ENCODE measurements around the gene FGF11. TPM values are rescaled to one million over a fixed set of nuclear protein-coding genes. Genes with fewer than 3 reads are reported as not detected.
A peak's percentile ranks its signal among the peaks of the same experiment; 100 is the strongest.

The FGF11 gene
- total RNA-seq, 1 experiment from 2014 or later = 0.67 TPM

GRCh38 chr17:7440113-7440833 lies 961 bp downstream of the FGF11 start:
- Histone ChIP-seq H3K27ac (ENCODE audit: low read length) (no peak overlapping the region), H3K4me1 (ENCODE audit: low read length) (peaks cover 31% of the 10 kb centered on the region), H2AFZ (ENCODE audit: low read length) (no peak overlapping the region), H3K27me3 (ENCODE audit: low read length) (no peaks in the 10 kb centered on the region), H3K36me3 (ENCODE audit: insufficient read depth, low read length) (no peaks in the 10 kb centered on the region), H3K9me2 (replicated peaks; ENCODE audit: insufficient read depth, low read length) (no peaks in the 10 kb centered on the region), H4K20me1 (ENCODE audit: insufficient read depth, low read depth, low read length) (peaks cover 9% of the 10 kb centered on the region; the same call in 1 of the 2 replicates), H3K9ac (ENCODE audit: low read length) (no peak overlapping the region), H3K4me2 (ENCODE audit: low read depth, low read length, poor library complexity, severe bottlenecking) (peak overlapping the region; percentile 10), H3K9me3 (ENCODE audit: low read length) (no peaks in the 10 kb centered on the region), H3K79me2 (ENCODE audit: low read length) (0 out of 2 replicates have a peak, but pooled peaks cover 4% of the 10 kb centered on the region), H3K4me3 (ENCODE audit: low read length) (no peak overlapping the region)
- DNase-seq = peak; percentile 68

DNA sequence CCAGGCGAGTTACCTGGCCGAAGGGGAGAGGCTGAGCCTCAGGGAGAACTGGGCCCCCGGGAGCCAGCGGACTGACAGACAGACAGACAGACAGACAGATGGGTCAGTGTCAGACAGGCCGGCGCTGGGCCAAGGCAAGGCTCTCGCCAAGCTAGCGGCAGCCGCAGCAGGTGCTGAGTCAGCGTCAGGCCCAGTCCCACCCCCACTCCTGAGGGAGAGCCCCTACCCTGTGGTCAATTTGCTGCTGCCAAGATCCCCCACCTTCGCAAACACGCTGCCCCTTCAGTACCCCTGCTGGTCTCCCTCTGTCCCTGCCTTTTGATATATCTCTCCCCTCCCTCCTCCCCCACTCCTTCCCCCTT lies 1.5 kb downstream of the FGF11 start:
- no peak for DNase-seq
- no peaks in the 10 kb centered on the region for H3K36me3 ChIP-seq (ENCODE audit: insufficient read depth, low read length)
- no peak overlapping the region for H3K27ac ChIP-seq (ENCODE audit: low read length)
- H3K27me3 ChIP-seq (ENCODE audit: low read length) = no peaks in the 10 kb centered on the region
- H3K4me3 ChIP-seq (ENCODE audit: low read length) = no peak overlapping the region
- H3K9ac ChIP-seq (ENCODE audit: low read length) = no peak overlapping the region
- no peak overlapping the region for H3K4me2 ChIP-seq (ENCODE audit: low read depth, low read length, poor library complexity, severe bottlenecking)
- no peaks in the 10 kb centered on the region for H3K9me3 ChIP-seq (ENCODE audit: low read length)
- H3K79me2 ChIP-seq (ENCODE audit: low read length) = 0 out of 2 replicates have a peak, but pooled peaks cover 4% of the 10 kb centered on the region
- no peak overlapping the region for H2AFZ ChIP-seq (ENCODE audit: low read length)
- H3K4me1 ChIP-seq (ENCODE audit: low read length) = peaks cover 35% of the 10 kb centered on the region
- no peaks in the 10 kb centered on the region for H3K9me2 ChIP-seq (replicated peaks; ENCODE audit: insufficient read depth, low read length)
- H4K20me1 ChIP-seq (ENCODE audit: insufficient read depth, low read depth, low read length) = peaks cover 9% of the 10 kb centered on the region; the same call in 1 of the 2 replicates

- Histone ChIP-seq H3K4me2 (ENCODE audit: low read depth, low read length, poor library complexity, severe bottlenecking) (no peak overlapping the region), H3K79me2 (ENCODE audit: low read length) (0 out of 2 replicates have a peak, but pooled peaks cover 1% of the 10 kb centered on the region), H3K9me3 (ENCODE audit: low read length) (no peaks in the 10 kb centered on the region), H3K27me3 (ENCODE audit: low read length) (no peaks in the 10 kb centered on the region), H3K4me3 (ENCODE audit: low read length) (no peak overlapping the region), H3K27ac (ENCODE audit: low read length) (no peak overlapping the region), H4K20me1 (ENCODE audit: insufficient read depth, low read depth, low read length) (peaks cover 9% of the 10 kb centered on the region; the same call in 1 of the 2 replicates), H3K9ac (ENCODE audit: low read length) (no peak overlapping the region), H3K4me1 (ENCODE audit: low read length) (peaks cover 32% of the 10 kb centered on the region), H2AFZ (ENCODE audit: low read length) (no peak overlapping the region), H3K36me3 (ENCODE audit: insufficient read depth, low read length) (no peaks in the 10 kb centered on the region), H3K9me2 (replicated peaks; ENCODE audit: insufficient read depth, low read length) (no peaks in the 10 kb centered on the region)
- no peak for DNase-seq
Measured at GRCh38 chr17:7441266-7441665, 2.0 kb downstream of the FGF11 start.

- H2AFZ ChIP-seq (ENCODE audit: low read length) = no peak overlapping the region
- peaks cover 25% of the 10 kb centered on the region for H3K4me1 ChIP-seq (ENCODE audit: low read length)
- H3K9ac ChIP-seq (ENCODE audit: low read length) = no peak overlapping the region
- H3K79me2 ChIP-seq (ENCODE audit: low read length) = no peaks in the 10 kb centered on the region
- H3K4me3 ChIP-seq (ENCODE audit: low read length) = no peak overlapping the region
- H3K27ac ChIP-seq (ENCODE audit: low read length) = no peak overlapping the region
- no peaks in the 10 kb centered on the region for H3K9me2 ChIP-seq (replicated peaks; ENCODE audit: insufficient read depth, low read length)
- peaks cover 9% of the 10 kb centered on the region; the same call in 1 of the 2 replicates for H4K20me1 ChIP-seq (ENCODE audit: insufficient read depth, low read depth, low read length)
- no peaks in the 10 kb centered on the region for H3K27me3 ChIP-seq (ENCODE audit: low read length)
- H3K36me3 ChIP-seq (ENCODE audit: insufficient read depth, low read length) = no peaks in the 10 kb centered on the region
- no peak overlapping the region for H3K4me2 ChIP-seq (ENCODE audit: low read depth, low read length, poor library complexity, severe bottlenecking)
- no peaks in the 10 kb centered on the region for H3K9me3 ChIP-seq (ENCODE audit: low read length)
- DNase-seq = no peak
Measured at GRCh38 chr17:7442142-7442541, 2.8 kb downstream of the FGF11 start.

DNA sequence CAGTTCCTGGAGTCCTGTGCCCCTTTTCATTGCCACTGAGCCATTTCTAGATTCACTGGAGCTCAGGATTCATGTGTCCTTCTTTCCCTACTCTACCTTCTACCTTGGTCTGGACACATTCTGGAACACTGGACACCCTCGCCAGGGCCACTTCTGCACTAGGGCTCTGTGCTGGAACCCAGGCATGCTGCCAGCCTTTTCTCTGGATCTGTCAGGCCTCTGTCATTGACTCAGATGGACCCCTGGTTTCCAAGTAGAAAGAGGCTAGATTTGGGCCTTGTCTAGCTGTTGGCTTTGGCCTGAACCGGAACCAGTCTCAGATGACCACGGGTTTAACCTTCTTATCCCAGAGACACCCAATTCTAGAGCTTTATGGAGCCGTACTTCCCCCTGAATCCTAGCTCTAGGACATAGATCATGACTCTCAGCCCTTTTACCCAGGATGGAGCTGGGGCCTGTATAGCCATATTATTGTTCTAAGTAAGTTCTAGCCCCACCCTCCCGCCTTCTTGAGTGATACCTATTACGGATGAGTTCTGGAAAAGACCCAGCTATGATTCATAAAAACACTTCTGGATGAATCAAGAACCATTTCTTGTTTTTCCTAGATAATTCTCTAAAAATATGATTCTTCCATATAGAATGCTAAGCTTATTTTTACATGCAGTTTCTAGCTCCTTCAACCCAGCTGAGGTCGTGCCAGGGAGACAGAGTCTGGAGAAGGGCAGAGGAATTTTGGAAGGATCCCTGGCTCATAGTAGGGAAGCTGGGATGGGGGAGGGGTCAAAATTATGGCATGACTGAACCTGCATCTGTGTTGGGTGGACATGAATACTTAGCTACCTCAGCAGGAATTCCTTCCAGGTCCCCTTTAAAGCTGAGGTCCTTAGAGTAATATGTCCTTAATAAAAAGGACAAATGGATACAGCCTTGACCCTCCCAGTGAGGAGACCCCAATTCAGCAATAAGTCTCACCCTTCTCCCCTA lies 4.5 kb downstream of the FGF11 start:
- H4K20me1 ChIP-seq (ENCODE audit: insufficient read depth, low read depth, low read length) = no peaks in the 10 kb centered on the region
- H3K9me3 ChIP-seq (ENCODE audit: low read length) = no peaks in the 10 kb centered on the region
- H3K36me3 ChIP-seq (ENCODE audit: insufficient read depth, low read length) = no peaks in the 10 kb centered on the region
- H3K4me1 ChIP-seq (ENCODE audit: low read length) = peaks cover 22% of the 10 kb centered on the region
- no peak overlapping the region for H3K4me2 ChIP-seq (ENCODE audit: low read depth, low read length, poor library complexity, severe bottlenecking)
- H2AFZ ChIP-seq (ENCODE audit: low read length) = no peak overlapping the region
- H3K27me3 ChIP-seq (ENCODE audit: low read length) = no peaks in the 10 kb centered on the region
- no peak overlapping the region for H3K4me3 ChIP-seq (ENCODE audit: low read length)
- no peaks in the 10 kb centered on the region for H3K9me2 ChIP-seq (replicated peaks; ENCODE audit: insufficient read depth, low read length)
- H3K27ac ChIP-seq (ENCODE audit: low read length) = no peak overlapping the region
- no peak overlapping the region for H3K9ac ChIP-seq (ENCODE audit: low read length)
- H3K79me2 ChIP-seq (ENCODE audit: low read length) = no peaks in the 10 kb centered on the region
- DNase-seq = no peak

DNA sequence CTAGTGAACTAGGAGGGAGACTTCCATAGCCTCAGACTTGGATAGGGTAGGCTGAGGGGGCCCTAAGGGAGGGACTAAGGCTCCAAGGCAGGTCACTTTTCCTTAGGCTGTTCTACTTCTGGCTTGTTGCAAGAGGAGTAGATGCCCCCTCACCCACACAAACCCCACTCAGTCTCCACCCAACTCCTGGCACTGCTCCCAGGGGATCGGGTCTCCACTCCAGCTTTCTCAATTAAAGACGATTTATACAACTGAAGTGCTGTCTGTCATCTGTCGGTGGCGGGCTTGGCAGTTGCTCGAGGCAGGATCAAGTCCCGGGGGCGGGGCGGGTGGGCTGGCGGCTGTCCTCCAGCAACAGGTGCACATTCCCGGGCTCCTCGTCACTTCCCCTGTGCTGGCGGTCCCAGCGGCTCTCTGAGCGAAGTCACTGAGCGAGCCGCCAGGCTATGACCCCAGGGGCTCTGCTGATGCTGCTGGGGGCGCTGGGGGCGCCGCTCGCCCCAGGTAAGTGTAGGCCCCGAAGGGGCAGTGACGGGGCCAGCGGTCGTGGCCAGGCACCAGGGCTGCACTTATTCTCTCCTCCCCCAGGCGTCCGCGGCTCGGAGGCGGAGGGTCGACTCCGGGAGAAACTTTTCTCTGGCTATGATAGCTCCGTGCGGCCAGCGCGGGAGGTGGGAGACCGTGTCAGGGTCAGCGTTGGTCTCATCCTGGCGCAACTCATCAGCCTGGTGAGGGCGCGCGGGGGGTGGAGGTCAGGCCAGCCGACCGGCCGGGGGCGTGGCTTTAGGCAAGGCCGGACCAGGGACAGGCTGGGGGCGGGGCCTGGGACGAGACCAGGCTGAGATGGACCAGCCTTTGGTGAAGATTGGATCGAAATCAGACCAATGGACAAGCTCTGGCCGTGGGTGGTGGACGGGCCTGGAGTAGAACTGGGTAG lies 5.6 kb downstream of the FGF11 start, which contains the start of gene CHRNB1:
Gene CHRNB1 (plus strand): TSS at position 380 of the 937 bp plus-strand sequence. CDS start 67 bp downstream, at position 447.
- no peak for DNase-seq
- Histone ChIP-seq H3K4me2 (ENCODE audit: low read depth, low read length, poor library complexity, severe bottlenecking) (peak within 1 kb of the TSS; percentile 69), H3K36me3 (ENCODE audit: insufficient read depth, low read length) (no peaks in the 10 kb centered on the region), H3K79me2 (ENCODE audit: low read length) (no peaks in the 10 kb centered on the region), H3K27ac (ENCODE audit: low read length) (no peak within 1 kb of the TSS), H3K27me3 (ENCODE audit: low read length) (no peaks in the 10 kb centered on the region), H4K20me1 (ENCODE audit: insufficient read depth, low read depth, low read length) (no peaks in the 10 kb centered on the region), H3K9ac (ENCODE audit: low read length) (peak within 1 kb of the TSS; percentile 49), H3K4me3 (ENCODE audit: low read length) (peak within 1 kb of the TSS; percentile 60), H2AFZ (ENCODE audit: low read length) (peak within 1 kb of the TSS; percentile 71; the same call in 1 of the 2 replicates), H3K4me1 (ENCODE audit: low read length) (peaks cover 20% of the 10 kb centered on the region), H3K9me3 (ENCODE audit: low read length) (no peaks in the 10 kb centered on the region), H3K9me2 (replicated peaks; ENCODE audit: insufficient read depth, low read length) (no peaks in the 10 kb centered on the region)

GRCh38 chr17:7445619-7445968 lies 6.3 kb downstream of the FGF11 start:
- no peaks in the 10 kb centered on the region for H4K20me1 ChIP-seq (ENCODE audit: insufficient read depth, low read depth, low read length)
- no peaks in the 10 kb centered on the region for H3K9me3 ChIP-seq (ENCODE audit: low read length)
- peak overlapping the region; percentile 69 for H3K4me2 ChIP-seq (ENCODE audit: low read depth, low read length, poor library complexity, severe bottlenecking)
- no peaks in the 10 kb centered on the region for H3K36me3 ChIP-seq (ENCODE audit: insufficient read depth, low read length)
- peak overlapping the region; percentile 49 for H3K9ac ChIP-seq (ENCODE audit: low read length)
- peak overlapping the region; percentile 71; the same call in 1 of the 2 replicates for H2AFZ ChIP-seq (ENCODE audit: low read length)
- H3K9me2 ChIP-seq (replicated peaks; ENCODE audit: insufficient read depth, low read length) = no peaks in the 10 kb centered on the region
- no peak for DNase-seq
- H3K27ac ChIP-seq (ENCODE audit: low read length) = no peak overlapping the region
- peaks cover 14% of the 10 kb centered on the region for H3K4me1 ChIP-seq (ENCODE audit: low read length)
- H3K27me3 ChIP-seq (ENCODE audit: low read length) = no peaks in the 10 kb centered on the region
- no peaks in the 10 kb centered on the region for H3K79me2 ChIP-seq (ENCODE audit: low read length)
- peak overlapping the region; percentile 60 for H3K4me3 ChIP-seq (ENCODE audit: low read length)

All from Karpas-422 (cell line).